Neural crest cell (in vitro differentiated cells): ENCODE data around the gene MVB12A. TPM values are rescaled to one million over a fixed set of nuclear protein-coding genes. Genes with fewer than 3 reads are reported as not detected.

Experiments
- DNase-seq: peaks from one replicate; pipeline ENCODE4 v3.0.0; 2021; ENCODE audit warnings: low read depth, mixed read lengths, low spot score
- H3K27ac Mint-ChIP-seq: one replicate; pipeline ENCODE4 v1.8.0; 2021; ENCODE audit warnings: mild to moderate bottlenecking, mixed read lengths; ENCODE audit not compliant: unreplicated experiment
- H3K27me3 Mint-ChIP-seq: 2 replicates; pipeline ENCODE4 v1.8.0; 2021; ENCODE audit warnings: low read depth, mild to moderate bottlenecking, mixed read lengths
- H3K36me3 Mint-ChIP-seq: 2 replicates; pipeline ENCODE4 v1.8.0; 2021; ENCODE audit warnings: low read depth, mild to moderate bottlenecking, mixed read lengths
- H3K4me1 Mint-ChIP-seq: 2 replicates; pipeline ENCODE4 v1.8.0; 2021; ENCODE audit warnings: mixed read lengths
- H3K4me3 Mint-ChIP-seq: one replicate; pipeline ENCODE4 v1.8.0; 2021; ENCODE audit warnings: mild to moderate bottlenecking, mixed read lengths
- H3K9me3 Mint-ChIP-seq: 2 replicates; pipeline ENCODE4 v1.8.0; 2021; ENCODE audit warnings: mixed read lengths
- CTCF ChIP-seq: fragments of 200-600 bp; sonication (generic); conservative IDR thresholded peaks from 2 replicates; pipeline ENCODE4 v1.5.0; 2021; ENCODE audit warnings: antibody characterized with exemption, mild to moderate bottlenecking
- total RNA-seq: library from RNA; stranded (reverse); gene quantifications from 2 replicates; pipeline ENCODE4 v1.2.1, GENCODE V29; 2021

The MVB12A gene
- total RNA-seq, 1 donor from 2014 or later, result 48.1 TPM

- Mint-ChIP-seq H3K27me3 (peaks cover 1% of the 10 kb centered on the region), H3K9me3 (no peaks in the 10 kb centered on the region), H3K36me3 (peaks cover 1% of the 10 kb centered on the region), H3K4me1 (peaks cover 1% of the 10 kb centered on the region), H3K4me3 (no peak overlapping the region), H3K27ac (no peak overlapping the region)
- DNase-seq, result no peak
- no peak for TF ChIP-seq CTCF
Observed at GRCh38 chr19:17436094-17436873, 16.4 kb downstream of the MVB12A start.

- no peak overlapping the region for H3K27ac Mint-ChIP-seq
- TF ChIP-seq CTCF, result no peak
- peaks cover 7% of the 10 kb centered on the region for H3K4me1 Mint-ChIP-seq
- no peak overlapping the region for H3K4me3 Mint-ChIP-seq
- DNase-seq, result no peak
- H3K36me3 Mint-ChIP-seq, result peaks cover 3% of the 10 kb centered on the region
- no peaks in the 10 kb centered on the region for H3K9me3 Mint-ChIP-seq
- H3K27me3 Mint-ChIP-seq, result peaks cover 5% of the 10 kb centered on the region
Observed at GRCh38 chr19:17436874-17437267, 17.0 kb downstream of the MVB12A start.

GRCh38 chr19:17441241-17442021 lies 21.6 kb downstream of the MVB12A start:
- peak overlapping the region; percentile 31 for H3K4me3 Mint-ChIP-seq
- H3K36me3 Mint-ChIP-seq, result peaks cover 3% of the 10 kb centered on the region
- peak; percentile 31 for DNase-seq
- H3K9me3 Mint-ChIP-seq, result no peaks in the 10 kb centered on the region
- H3K27ac Mint-ChIP-seq, result no peak overlapping the region
- peak; percentile 66 for TF ChIP-seq CTCF
- H3K27me3 Mint-ChIP-seq, result peaks cover 5% of the 10 kb centered on the region
- peaks cover 7% of the 10 kb centered on the region for H3K4me1 Mint-ChIP-seq

GRCh38 chr19:17445526-17446165 lies 25.8 kb downstream of the MVB12A start:
- DNase-seq, result no peak
- H3K4me3 Mint-ChIP-seq, result no peak overlapping the region
- no peaks in the 10 kb centered on the region for H3K9me3 Mint-ChIP-seq
- no peak overlapping the region for H3K27ac Mint-ChIP-seq
- TF ChIP-seq CTCF, result no peak
- peaks cover 23% of the 10 kb centered on the region for H3K27me3 Mint-ChIP-seq
- peaks cover 3% of the 10 kb centered on the region for H3K36me3 Mint-ChIP-seq
- peaks cover 7% of the 10 kb centered on the region for H3K4me1 Mint-ChIP-seq

GRCh38 chr19:17447704-17448130 lies 27.9 kb downstream of the MVB12A start:
- no peaks in the 10 kb centered on the region for H3K36me3 Mint-ChIP-seq
- no peak for DNase-seq
- no peaks in the 10 kb centered on the region for H3K4me1 Mint-ChIP-seq
- no peaks in the 10 kb centered on the region for H3K9me3 Mint-ChIP-seq
- no peak overlapping the region for H3K27ac Mint-ChIP-seq
- H3K4me3 Mint-ChIP-seq, result peak overlapping the region; percentile 49
- peaks cover 33% of the 10 kb centered on the region for H3K27me3 Mint-ChIP-seq
- TF ChIP-seq CTCF, result no peak
